C4-2B (cell line): ENCODE results near the gene CYP4F11.

Experiments
- ZFX ChIP-seq: fragments of 450-650 bp; IDR thresholded peaks from 2 replicates; pipeline ENCODE4 v1.6.1; 2017
- TF ChIP-seq, protein P1 (sequence below): fragments of 450-650 bp; conservative IDR thresholded peaks from 2 replicates; pipeline ENCODE4 v1.5.1; 2017; ENCODE audit warnings: mild to moderate bottlenecking

DNA sequence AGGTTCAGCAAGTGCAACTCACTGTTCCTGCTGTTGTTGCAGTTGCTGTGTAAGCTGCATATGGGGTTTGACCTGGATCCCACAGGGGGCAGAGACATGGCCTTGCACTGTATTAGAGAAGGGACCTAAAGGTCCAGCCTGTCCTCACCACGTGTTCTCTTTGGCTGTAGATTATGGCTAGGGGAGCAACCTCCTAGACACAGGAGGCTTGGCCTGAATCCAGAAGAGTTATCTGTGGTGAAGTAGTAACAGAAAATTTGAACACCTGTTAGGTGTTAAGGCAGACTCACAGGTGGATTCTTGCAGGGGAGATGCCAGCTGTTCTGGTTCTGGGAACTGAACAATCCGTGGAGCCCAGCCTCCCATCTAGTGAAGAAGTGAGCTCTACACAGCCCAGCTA is 3.4 kb upstream of the CYP4F11 start:
- TF ChIP-seq, protein P1, sequence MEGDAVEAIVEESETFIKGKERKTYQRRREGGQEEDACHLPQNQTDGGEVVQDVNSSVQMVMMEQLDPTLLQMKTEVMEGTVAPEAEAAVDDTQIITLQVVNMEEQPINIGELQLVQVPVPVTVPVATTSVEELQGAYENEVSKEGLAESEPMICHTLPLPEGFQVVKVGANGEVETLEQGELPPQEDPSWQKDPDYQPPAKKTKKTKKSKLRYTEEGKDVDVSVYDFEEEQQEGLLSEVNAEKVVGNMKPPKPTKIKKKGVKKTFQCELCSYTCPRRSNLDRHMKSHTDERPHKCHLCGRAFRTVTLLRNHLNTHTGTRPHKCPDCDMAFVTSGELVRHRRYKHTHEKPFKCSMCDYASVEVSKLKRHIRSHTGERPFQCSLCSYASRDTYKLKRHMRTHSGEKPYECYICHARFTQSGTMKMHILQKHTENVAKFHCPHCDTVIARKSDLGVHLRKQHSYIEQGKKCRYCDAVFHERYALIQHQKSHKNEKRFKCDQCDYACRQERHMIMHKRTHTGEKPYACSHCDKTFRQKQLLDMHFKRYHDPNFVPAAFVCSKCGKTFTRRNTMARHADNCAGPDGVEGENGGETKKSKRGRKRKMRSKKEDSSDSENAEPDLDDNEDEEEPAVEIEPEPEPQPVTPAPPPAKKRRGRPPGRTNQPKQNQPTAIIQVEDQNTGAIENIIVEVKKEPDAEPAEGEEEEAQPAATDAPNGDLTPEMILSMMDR: no peak
- TF ChIP-seq ZFX: no peak
